CD8-positive, alpha-beta memory T cell (primary cell): Measurements from ENCODE around the gene ICAM5. TPM values are rescaled to one million over a fixed set of nuclear protein-coding genes. Genes with fewer than 3 reads are reported as not detected.
A peak's percentile ranks its signal among the peaks of the same experiment; 100 is the strongest.
"Not testable (repeated sequence)": the region's sequence is repeated elsewhere in the genome, so short reads cannot be mapped to it uniquely, and the experiment has no call there.

Source experiments
- CTCF ChIA-PET: fragments of 350-600 bp; sonication (Branson Sonifier 250); formaldehyde crosslinking; loops from one replicate; lab custom pipeline; 2021; ENCODE audit warnings: antibody characterized with exemption; lab: Charles Lee
- POLR2A ChIA-PET: fragments of 350-600 bp; sonication (Branson Sonifier 250); formaldehyde crosslinking; loops from one replicate; lab custom pipeline; 2021; ENCODE audit warnings: antibody characterized with exemption; lab: Charles Lee
- DNase-seq, 5 donors: peaks; one replicate each; pipeline versions ENCODE4 v3.0.0 to v3.0.0-alpha.2; 2020 to 2022; ENCODE audit warnings: mixed read lengths in 1 of 5
- H3K27ac ChIP-seq: one replicate; pipeline ENCODE4 v1.7.0; 2013; ENCODE audit warnings: low read depth, mild to moderate bottlenecking, low read length, moderate library complexity
- H3K27me3 ChIP-seq: 2 replicates; pipeline ENCODE4 v1.7.0; 2013; ENCODE audit warnings: low read length, mild to moderate bottlenecking; ENCODE audit not compliant: insufficient read depth, poor library complexity, severe bottlenecking
- H3K36me3 ChIP-seq: 2 replicates; pipeline ENCODE4 v1.7.0; 2013; ENCODE audit warnings: mild to moderate bottlenecking, low read length, moderate library complexity; ENCODE audit not compliant: insufficient read depth
- H3K4me1 ChIP-seq: 2 replicates; pipeline ENCODE4 v1.7.0; 2013; ENCODE audit warnings: mild to moderate bottlenecking, low read length, moderate library complexity; ENCODE audit not compliant: insufficient read depth
- H3K4me3 ChIP-seq: 2 replicates; pipeline ENCODE4 v1.7.0; 2013; ENCODE audit warnings: mild to moderate bottlenecking, low read length
- H3K9me3 ChIP-seq: 2 replicates; pipeline ENCODE4 v1.7.0; 2013; ENCODE audit warnings: mild to moderate bottlenecking, low read length
- H3K27ac Mint-ChIP-seq, 8 donors: one replicate each; pipeline ENCODE4 v1.8.0; 2020 to 2021; ENCODE audit warnings: mixed read lengths in 8 of 8, mild to moderate bottlenecking in 6 of 8, inconsistent platforms in 3 of 8, moderate library complexity in 3 of 8
- H3K27me3 Mint-ChIP-seq, 2 donors: one replicate each; pipeline ENCODE4 v1.8.0; 2020 to 2021; ENCODE audit warnings: mixed read lengths in 2 of 2, mild to moderate bottlenecking in 1 of 2, moderate library complexity in 1 of 2
- H3K36me3 Mint-ChIP-seq, 3 donors: one replicate each; pipeline ENCODE4 v1.8.0; 2020 to 2021; ENCODE audit warnings: mixed read lengths in 3 of 3, inconsistent platforms in 1 of 3, mild to moderate bottlenecking in 1 of 3
- H3K4me1 Mint-ChIP-seq, 3 donors: one replicate each; pipeline ENCODE4 v1.8.0; 2020 to 2021; ENCODE audit warnings: mixed read lengths in 3 of 3, inconsistent platforms in 1 of 3, mild to moderate bottlenecking in 1 of 3
- H3K4me3 Mint-ChIP-seq, 7 donors: one replicate each; pipeline ENCODE4 v1.8.0; 2020 to 2021; ENCODE audit warnings: mixed read lengths in 7 of 7, mild to moderate bottlenecking in 6 of 7, moderate library complexity in 4 of 7, inconsistent platforms in 2 of 7
- H3K9me3 Mint-ChIP-seq, 5 donors: one replicate each; pipeline ENCODE4 v1.8.0; 2020 to 2022; ENCODE audit warnings: mixed read lengths in 5 of 5, mild to moderate bottlenecking in 3 of 5, moderate library complexity in 2 of 5, inconsistent platforms in 1 of 5
- polyA plus RNA-seq: library from polyadenylated mRNA; unstranded; fragments of 300-500 nt; fragmentation: Illumina TruSeq; gene quantifications from one replicate; pipeline ENCODE4 v1.2.3, GENCODE V29; 2021
- total RNA-seq, 2 experiments: library from RNA; stranded (reverse); gene quantifications; one replicate each; pipeline ENCODE4 v1.2.3, GENCODE V29; 2021

Gene ICAM5, protein sequence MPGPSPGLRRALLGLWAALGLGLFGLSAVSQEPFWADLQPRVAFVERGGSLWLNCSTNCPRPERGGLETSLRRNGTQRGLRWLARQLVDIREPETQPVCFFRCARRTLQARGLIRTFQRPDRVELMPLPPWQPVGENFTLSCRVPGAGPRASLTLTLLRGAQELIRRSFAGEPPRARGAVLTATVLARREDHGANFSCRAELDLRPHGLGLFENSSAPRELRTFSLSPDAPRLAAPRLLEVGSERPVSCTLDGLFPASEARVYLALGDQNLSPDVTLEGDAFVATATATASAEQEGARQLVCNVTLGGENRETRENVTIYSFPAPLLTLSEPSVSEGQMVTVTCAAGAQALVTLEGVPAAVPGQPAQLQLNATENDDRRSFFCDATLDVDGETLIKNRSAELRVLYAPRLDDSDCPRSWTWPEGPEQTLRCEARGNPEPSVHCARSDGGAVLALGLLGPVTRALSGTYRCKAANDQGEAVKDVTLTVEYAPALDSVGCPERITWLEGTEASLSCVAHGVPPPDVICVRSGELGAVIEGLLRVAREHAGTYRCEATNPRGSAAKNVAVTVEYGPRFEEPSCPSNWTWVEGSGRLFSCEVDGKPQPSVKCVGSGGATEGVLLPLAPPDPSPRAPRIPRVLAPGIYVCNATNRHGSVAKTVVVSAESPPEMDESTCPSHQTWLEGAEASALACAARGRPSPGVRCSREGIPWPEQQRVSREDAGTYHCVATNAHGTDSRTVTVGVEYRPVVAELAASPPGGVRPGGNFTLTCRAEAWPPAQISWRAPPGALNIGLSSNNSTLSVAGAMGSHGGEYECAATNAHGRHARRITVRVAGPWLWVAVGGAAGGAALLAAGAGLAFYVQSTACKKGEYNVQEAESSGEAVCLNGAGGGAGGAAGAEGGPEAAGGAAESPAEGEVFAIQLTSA
- 1 to 10 TPM; 1.8 to 2.0 TPM for total RNA-seq
- polyA plus RNA-seq = not detected

DNA sequence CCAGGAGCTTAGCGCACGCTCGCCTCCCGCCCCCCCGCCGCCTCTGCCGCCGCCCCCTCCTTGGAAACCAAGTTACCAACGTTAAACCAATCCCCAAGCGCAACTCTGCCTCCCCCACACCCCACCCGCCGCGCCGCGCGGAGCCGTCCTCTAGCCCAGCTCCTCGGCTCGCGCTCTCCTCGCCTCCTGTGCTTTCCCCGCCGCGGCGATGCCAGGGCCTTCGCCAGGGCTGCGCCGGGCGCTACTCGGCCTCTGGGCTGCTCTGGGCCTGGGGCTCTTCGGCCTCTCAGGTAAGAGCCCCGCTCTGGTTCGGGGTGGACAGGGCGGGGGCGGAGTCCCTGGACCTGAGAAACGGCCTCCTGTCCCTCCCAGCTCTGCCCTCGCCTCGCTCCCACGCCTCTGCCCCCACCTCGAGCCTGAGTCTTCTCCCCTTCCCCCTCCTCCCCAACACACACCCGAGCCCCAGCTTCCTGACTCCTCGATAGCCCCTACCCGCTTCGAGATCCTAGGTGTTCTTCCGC is at the start of gene ICAM5:
ICAM5 (plus strand) TSS at position 117 of the 521 bp plus-strand sequence; CDS start at position 209, 92 bp downstream.
- H3K4me3 ChIP-seq = peak within 1 kb of the TSS; percentile 62
- Mint-ChIP-seq H3K4me3 (peak within 1 kb of the TSS; percentile 76 to 93 (median 83)), H3K27me3 (peaks cover 57 to 58% of the 10 kb centered on the region in 2 donors), H3K27ac (peak within 1 kb of the TSS; percentile 10 to 88 (median 66)), H3K36me3 (peaks cover 9 to 17% (median 12%) of the 10 kb centered on the region in 3 donors), H3K9me3 (no peaks in the 10 kb centered on the region), H3K4me1 (peaks cover 65 to 76% (median 76%) of the 10 kb centered on the region in 3 donors)
- H3K27me3 ChIP-seq = peaks cover 59% of the 10 kb centered on the region
- POLR2A ChIA-PET = interaction anchor here (0.6 to 7.6 kb wide), 7 partner anchors 16 to 165 kb away, joined by 3 to 47 read pairs (median 4); partner anchors contain the start of genes ICAM1, RAVER1 and TYK2
- H3K36me3 ChIP-seq = peaks cover 8% of the 10 kb centered on the region
- peak within 1 kb of the TSS; percentile 69 for H3K27ac ChIP-seq
- peak in 3 of 5 donors; percentile 27 to 64 (median 29) for DNase-seq
- no peaks in the 10 kb centered on the region for H3K9me3 ChIP-seq
- H3K4me1 ChIP-seq = peaks cover 80% of the 10 kb centered on the region
- CTCF ChIA-PET = interaction anchor here (0.8 to 8.0 kb wide), 6 partner anchors 17 to 135 kb away, joined by 3 to 71 read pairs (median 6); partner anchors contain the start of gene ICAM1

DNA sequence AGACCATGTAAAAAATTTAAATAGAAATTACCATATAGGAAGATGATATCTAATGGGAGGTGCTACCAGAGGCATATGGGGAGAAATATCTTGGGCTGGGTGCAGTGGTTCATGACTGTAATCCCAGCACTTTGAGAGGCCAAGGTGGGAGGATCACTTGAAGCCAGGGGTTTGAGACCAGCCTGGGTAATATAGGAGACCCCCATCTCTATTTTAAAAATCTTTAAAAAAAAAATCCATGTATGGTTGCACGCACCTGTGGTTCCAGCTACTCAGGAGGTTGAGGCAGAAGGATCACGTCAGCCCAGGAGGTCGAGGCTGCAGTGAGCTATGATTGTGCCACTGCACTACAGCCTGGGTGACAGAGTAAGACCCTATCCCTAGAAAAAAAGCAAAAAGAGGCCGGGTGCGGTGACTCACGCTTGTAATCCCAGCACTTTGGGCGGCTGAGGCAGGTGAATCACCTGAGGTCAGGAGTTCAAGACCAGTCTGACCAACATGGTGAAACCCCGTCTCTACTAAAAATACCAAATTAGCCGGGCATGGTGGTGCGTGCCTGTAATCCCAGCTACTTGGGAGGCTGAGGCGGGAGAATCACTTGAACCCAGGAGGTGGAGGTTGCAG is 47.8 kb upstream of the ICAM5 start:
- H3K9me3 ChIP-seq, DNase-seq, H3K27me3 Mint-ChIP-seq, H3K36me3 ChIP-seq, H3K4me1 ChIP-seq, H3K4me3 Mint-ChIP-seq, H3K9me3 Mint-ChIP-seq, H3K27ac ChIP-seq, H3K27me3 ChIP-seq, H3K36me3 Mint-ChIP-seq, H3K4me1 Mint-ChIP-seq, H3K4me3 ChIP-seq, POLR2A ChIA-PET: not testable (repeated sequence)
- CTCF ChIA-PET = interaction anchor here (0.9 kb wide), 1 partner anchor 8 kb away, joined by 3 read pairs; no protein-coding TSS in a partner anchor
- H3K27ac Mint-ChIP-seq = peak overlapping the region in 1 of 8 donors; percentile 27

DNA sequence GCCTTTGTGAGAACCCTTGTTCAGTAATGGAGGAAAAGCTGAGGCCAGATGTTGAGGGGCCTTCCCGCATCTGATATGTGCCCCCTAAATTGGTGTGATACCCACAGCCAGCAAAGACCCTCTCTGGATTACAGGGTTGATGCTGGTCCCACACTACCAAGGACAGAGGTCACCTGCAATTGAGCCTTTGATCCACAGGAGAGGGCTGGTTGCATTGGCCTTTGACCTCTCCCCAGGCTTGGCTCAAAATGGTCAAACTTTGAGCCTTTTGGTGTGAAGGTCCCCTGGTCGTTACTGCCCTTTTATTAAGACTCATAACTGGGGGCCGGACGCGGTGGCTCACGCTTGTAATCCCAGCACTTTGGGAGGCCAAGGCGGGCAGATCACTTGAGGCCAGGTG is 46.1 kb upstream of the ICAM5 start:
- Mint-ChIP-seq H3K4me3 (no peak overlapping the region), H3K9me3 (no peaks in the 10 kb centered on the region), H3K36me3 (no peaks in the 10 kb centered on the region), H3K27me3 (no peaks in the 10 kb centered on the region), H3K4me1 (no peaks in the 10 kb centered on the region), H3K27ac (no peak overlapping the region)
- POLR2A ChIA-PET = no interaction called here
- Histone ChIP-seq H3K4me1 (no peaks in the 10 kb centered on the region), H3K36me3 (no peaks in the 10 kb centered on the region), H3K27me3 (no peaks in the 10 kb centered on the region), H3K27ac (no peak overlapping the region), H3K9me3 (no peaks in the 10 kb centered on the region), H3K4me3 (no peak overlapping the region)
- CTCF ChIA-PET = no interaction called here
- no peak for DNase-seq

DNA sequence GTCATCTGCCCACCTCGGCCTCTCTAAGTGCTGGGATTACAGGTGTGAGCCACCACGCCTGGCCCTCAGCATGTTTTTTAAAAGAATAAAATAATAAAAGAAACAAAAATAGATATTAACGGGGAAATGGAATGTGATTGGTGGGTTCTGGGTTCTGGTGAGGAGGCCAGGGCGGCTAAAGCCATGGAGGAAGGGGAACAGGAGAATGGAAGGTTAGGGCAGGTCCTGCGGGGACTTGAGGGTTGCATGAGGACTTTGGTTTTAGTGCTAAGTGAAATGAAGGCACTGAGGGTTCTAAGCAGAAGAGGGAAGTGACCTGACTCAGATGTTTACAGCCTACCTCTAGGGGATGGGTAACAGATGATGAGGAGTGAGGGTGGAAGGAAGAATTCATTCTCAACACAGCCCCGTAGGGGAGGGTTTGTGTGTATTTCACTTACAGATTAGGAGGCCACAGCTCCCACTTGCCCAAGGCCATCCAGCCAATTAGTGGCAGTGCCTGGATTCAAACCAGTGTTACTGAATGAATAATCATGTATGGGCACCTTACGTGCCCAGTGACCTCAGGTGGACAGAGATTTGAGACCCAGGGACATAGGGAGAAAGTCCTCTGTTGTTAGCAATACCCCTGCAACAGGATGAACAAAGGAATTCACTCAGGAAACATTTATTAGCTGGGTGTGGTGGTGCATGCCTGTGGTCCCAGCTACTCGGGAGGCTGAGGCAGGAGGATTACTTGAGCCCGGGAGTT is 44.4 kb upstream of the ICAM5 start:
- Mint-ChIP-seq H3K27ac (peak overlapping the region in 4 of 8 donors; percentile 37 to 71 (median 56)), H3K36me3 (no peaks in the 10 kb centered on the region), H3K4me1 (peaks cover 3 to 5% (median 4%) of the 10 kb centered on the region in 3 donors), H3K9me3 (no peaks in the 10 kb centered on the region), H3K4me3 (no peak overlapping the region), H3K27me3 (no peaks in the 10 kb centered on the region)
- Histone ChIP-seq H3K27me3 (no peaks in the 10 kb centered on the region), H3K4me1 (no peaks in the 10 kb centered on the region), H3K27ac (no peak overlapping the region), H3K36me3 (no peaks in the 10 kb centered on the region), H3K4me3 (no peak overlapping the region), H3K9me3 (no peaks in the 10 kb centered on the region)
- CTCF ChIA-PET = interaction anchor here (3.1 kb wide), 1 partner anchor 13 kb away, joined by 8 read pairs; no protein-coding TSS in a partner anchor
- DNase-seq = no peak
- POLR2A ChIA-PET = no interaction called here

DNA sequence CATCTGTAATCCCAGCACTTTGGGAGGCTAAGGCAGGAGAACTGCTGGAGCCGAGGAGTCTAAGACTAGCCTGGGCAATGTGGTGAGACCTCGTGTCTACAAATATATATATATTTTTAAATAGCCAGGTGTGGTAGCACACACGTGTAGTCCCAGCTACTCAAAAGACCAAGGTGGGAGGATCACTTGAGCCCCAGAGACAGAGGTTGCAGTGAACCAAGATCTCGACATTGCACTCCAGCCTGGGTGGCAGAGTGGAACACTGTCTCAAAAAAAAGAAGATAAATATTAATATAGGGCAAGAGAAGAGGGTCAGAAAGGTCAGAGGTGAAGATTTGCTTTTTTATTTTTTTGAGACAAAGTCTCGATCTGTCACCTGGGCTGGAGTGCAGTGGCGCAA is 43.2 kb upstream of the ICAM5 start:
- Mint-ChIP-seq H3K27ac (no peak overlapping the region), H3K4me3 (no peak overlapping the region), H3K9me3 (no peaks in the 10 kb centered on the region), H3K36me3 (no peaks in the 10 kb centered on the region), H3K4me1 (peaks cover 3 to 10% (median 6%) of the 10 kb centered on the region in 3 donors), H3K27me3 (no peaks in the 10 kb centered on the region)
- Histone ChIP-seq H3K36me3 (no peaks in the 10 kb centered on the region), H3K4me3 (no peak overlapping the region), H3K4me1 (peaks cover 4% of the 10 kb centered on the region), H3K27me3 (no peaks in the 10 kb centered on the region), H3K9me3 (no peaks in the 10 kb centered on the region), H3K27ac (no peak overlapping the region)
- ChIA-PET POLR2A (no interaction called here), CTCF (interaction anchor here (1.3 to 3.1 kb wide), 4 partner anchors 12 to 148 kb away, joined by 4 to 8 read pairs (median 6); no protein-coding TSS in a partner anchor)
- DNase-seq = no peak

DNA sequence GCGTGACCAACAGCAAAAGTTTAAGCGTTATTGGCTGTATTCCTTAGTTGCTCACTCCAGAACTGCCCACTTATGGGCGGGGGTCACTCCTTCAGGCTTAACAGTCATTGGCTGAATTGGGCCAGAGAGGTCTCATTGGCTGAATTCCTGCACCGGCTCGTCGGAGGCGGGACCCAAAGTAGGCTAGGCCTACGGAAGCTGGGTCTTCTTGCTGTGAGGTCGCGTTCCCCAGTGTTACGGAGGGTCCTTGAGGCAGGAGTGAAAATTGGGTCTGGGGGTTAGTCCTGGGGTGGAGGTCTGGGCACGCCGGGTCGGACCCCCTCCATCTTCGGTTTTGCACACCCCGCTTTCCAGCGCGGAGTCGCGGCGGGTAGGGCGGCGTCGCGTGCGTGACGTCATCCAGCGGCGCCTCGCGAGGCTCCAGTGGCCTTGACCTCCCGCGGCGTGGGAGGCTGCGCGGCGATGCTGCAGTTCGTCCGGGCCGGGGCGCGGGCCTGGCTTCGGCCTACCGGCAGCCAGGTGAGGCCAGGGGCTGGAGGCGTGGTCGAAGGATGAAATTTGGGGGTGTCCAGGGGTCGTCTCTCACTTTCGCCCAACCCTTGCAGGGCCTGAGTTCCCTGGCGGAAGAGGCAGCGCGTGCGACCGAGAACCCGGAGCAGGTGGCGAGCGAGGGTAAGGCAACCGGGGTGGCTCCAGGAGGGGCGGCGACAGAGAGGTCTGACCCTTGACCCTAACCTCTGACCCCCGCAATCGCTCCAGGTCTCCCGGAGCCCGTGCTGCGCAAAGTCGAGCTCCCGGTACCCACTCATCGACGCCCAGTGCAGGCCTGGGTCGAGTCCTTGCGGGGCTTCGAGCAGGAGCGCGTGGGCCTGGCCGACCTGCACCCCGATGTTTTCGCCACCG is 37.7 kb upstream of the ICAM5 start, which contains the start of gene MRPL4:
MRPL4 (plus strand) TSS at position 423 of the 903 bp plus-strand sequence; CDS start at position 463, 40 bp downstream.
- Histone ChIP-seq H3K27me3 (no peaks in the 10 kb centered on the region), H3K27ac (peak within 1 kb of the TSS; percentile 87), H3K4me3 (peak within 1 kb of the TSS; percentile 98), H3K4me1 (peaks cover 12% of the 10 kb centered on the region), H3K36me3 (peaks cover 18% of the 10 kb centered on the region), H3K9me3 (no peaks in the 10 kb centered on the region)
- peak; percentile 92 to 97 (median 96) for DNase-seq
- H3K4me3 Mint-ChIP-seq = peak within 1 kb of the TSS; percentile 96 to 100 (median 99)
- peaks cover 14 to 40% (median 16%) of the 10 kb centered on the region in 3 donors for H3K4me1 Mint-ChIP-seq
- ChIA-PET CTCF (interaction anchor here (1.1 to 3.2 kb wide), 4 partner anchors 24 to 321 kb away, joined by 3 to 73 read pairs (median 6); partner anchors contain the start of gene S1PR2), POLR2A (interaction anchor here (0.7 to 1.9 kb wide), 5 partner anchors 108 to 156 kb away, joined by 3 to 7 read pairs (median 5); partner anchors contain the start of genes ANGPTL6 and P2RY11)
- H3K9me3 Mint-ChIP-seq = no peaks in the 10 kb centered on the region
- H3K27ac Mint-ChIP-seq = peak within 1 kb of the TSS; percentile 96 to 99 (median 97)
- peaks cover 2 to 43% (median 7%) of the 10 kb centered on the region in 3 donors for H3K36me3 Mint-ChIP-seq
- no peaks in the 10 kb centered on the region for H3K27me3 Mint-ChIP-seq
